Measurements from ENCODE around the gene MAPK4. TPM values are rescaled to one million over a fixed set of nuclear protein-coding genes. Genes with fewer than 3 reads are reported as not detected.
A peak's percentile ranks its signal among the peaks of the same experiment; 100 is the strongest.
"Not testable (repeated sequence)": the region's sequence is repeated elsewhere in the genome, so short reads cannot be mapped to it uniquely, and the experiment has no call there.

Gene MAPK4
- total RNA-seq, 1 experiment from 2014 or later, result not detected

DNA sequence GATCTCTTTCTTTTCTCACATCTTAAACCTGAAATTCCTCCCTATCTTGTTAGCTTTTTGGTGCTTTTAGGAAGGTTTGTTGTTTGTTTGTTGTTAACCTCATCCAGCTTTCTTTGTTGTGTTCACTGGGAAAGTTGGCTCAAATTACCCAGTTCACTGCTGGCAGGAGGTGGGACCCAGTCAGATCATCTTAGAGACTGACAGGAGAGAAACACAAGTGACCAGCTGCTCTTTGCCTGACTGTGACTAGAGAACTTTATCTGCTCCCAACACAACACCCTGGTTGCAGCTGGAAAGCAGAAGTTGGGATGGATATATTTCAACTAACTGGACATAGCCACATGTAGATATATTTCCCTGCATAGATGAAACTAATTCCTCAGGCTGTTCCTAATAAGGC is 10.0 kb downstream of the MAPK4 start:
- DNase-seq (ENCODE audit: low read depth), result no peak
- in situ Hi-C loops (cut with HindIII; ENCODE audit: low pct_unique_long_range_greater_than_20kb, low sequenced_read_pairs), result no loop called here

DNA sequence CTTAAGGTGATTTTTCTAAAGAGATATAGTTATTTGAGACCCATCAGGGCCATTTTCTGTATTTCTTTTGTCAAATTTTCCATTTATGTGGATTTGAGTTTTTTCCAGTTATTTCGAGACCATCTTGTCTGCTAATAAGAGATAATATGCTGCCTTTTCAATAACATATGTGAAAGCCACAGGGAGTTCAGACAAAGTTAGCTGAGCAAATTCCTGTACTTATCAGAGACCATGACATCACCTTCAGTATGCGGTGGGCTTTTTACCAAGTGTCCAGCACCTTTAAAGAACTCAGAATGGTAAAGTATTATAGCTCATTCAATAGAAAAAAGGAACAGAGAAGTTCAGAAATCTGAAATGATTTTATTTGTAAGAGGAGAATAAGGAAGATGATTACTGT is 11.7 kb downstream of the MAPK4 start:
- DNase-seq (ENCODE audit: low read depth), result no peak
- in situ Hi-C loops (cut with HindIII; ENCODE audit: low pct_unique_long_range_greater_than_20kb, low sequenced_read_pairs), result no loop called here

DNA sequence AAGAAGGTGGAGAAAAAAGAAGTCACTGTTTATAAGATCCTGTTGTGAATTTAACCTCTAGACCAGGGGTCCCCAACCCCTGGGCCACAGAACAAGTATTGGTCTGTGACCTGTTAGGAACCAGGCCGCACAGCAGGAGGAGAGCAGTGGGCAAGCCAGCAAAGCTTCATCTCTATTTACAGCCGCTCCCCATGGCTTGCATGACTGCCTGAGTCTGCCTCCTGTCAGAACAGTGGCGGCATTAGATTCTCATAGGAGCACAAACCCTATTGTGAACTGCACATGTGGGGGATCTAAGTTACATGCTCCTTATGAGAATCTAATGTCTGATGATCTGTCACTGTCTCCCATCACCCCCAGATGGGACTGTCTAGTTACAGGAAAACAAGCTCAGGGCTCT is 13.3 kb downstream of the MAPK4 start:
- DNase-seq (ENCODE audit: low read depth); in situ Hi-C loops (cut with HindIII; ENCODE audit: low pct_unique_long_range_greater_than_20kb, low sequenced_read_pairs): not testable (repeated sequence)

DNA sequence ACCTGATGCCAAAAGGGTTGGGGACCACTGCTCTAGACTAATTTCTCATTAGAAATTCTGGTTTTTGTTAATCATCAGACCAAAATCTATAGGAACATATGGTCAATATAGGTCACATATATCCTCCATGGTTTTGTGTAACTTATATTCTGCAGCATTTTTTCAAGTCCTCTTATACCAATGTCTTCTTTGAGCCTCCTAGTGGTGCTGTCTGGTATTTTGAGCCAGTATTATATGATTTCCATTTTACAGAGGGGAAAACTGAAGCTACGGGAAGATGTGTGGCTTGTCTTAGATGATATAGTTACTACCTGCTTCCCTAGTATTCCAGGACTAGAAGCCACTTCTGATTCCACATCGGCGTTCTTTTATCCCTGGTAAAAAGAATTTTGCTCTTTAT is 13.8 kb downstream of the MAPK4 start:
- in situ Hi-C loops (cut with HindIII; ENCODE audit: low pct_unique_long_range_greater_than_20kb, low sequenced_read_pairs), result no loop called here

DNA sequence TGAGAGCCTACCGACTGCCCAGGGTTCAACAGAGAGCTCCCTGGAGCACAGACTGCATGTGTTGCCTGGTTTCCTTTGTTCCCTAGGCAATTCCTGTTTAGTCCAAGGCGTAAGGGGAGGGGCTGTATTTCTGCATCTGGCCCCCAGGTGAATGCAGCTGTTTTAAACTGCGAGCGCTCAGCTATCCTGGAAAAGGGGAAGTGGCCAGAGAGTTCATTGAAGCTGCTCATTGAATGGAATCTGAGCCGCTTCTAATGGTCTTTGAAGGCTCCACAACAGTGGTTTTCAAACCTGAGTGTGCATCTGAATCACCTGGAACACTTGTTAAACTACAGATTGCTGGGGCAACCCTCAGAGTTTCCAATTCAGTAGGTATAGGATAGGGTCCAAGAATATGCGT is 18.1 kb downstream of the MAPK4 start:
- no peak for DNase-seq (ENCODE audit: low read depth)
- in situ Hi-C loops (cut with HindIII; ENCODE audit: low pct_unique_long_range_greater_than_20kb, low sequenced_read_pairs), result no loop called here

More for the DNA sequence above, 13.8 kb downstream of the MAPK4 start:
- DNase-seq (ENCODE audit: low read depth), result no peak

DNA sequence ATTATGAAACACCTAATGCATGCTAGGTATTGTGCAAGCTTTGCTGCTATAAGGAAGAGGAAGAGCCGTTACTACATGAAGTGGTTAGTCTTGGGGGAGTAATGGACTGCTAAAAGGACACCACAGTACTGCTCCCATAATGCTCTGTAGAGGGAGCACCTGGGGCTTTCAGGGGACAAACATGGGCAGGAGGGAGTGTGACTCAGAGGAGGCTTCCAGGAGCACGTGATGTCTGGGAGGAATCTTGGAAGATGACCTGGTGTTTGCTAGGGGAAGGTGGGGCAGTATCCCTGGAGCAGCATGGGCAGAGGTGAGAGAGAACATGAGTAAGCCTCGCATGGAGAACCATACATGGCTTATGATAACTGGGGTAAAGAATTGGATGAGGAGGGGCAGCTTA is 18.8 kb downstream of the MAPK4 start:
- in situ Hi-C loops (cut with HindIII; ENCODE audit: low pct_unique_long_range_greater_than_20kb, low sequenced_read_pairs), result no loop called here
- DNase-seq (ENCODE audit: low read depth), result peak; percentile 18

DNA sequence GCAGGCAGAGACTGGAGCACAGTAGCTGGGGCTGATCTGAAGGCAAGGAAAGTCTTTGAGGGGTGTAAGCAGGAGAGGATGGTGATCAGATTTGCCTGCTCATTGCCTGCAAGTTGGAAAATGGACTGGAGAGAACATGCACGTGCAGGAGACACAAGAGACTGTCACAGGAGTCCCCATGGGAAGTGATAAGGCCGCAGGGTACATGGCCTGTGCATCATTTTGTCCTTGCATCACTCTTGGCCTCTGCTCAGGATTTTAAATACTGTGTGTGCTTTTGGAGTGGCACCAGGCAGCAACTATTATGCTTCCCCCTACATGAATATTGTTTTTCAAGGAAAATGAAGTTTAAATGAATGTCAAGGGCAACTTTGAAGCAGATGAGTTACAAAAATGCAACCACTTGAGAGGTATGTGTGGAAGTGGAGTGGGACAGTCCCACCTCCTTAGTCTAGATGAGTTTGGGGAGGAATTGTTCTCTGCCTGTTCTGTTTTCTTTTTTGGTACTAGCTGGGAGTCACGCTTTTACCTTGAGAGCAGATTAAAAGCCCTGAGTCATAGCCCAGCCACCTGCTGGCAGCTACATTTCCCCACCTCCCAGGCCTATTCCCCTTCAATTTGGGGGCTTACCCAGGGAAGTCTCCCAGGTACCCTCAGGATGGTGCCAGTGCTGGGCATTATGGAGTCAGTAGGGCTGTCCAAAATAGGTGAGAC is 19.3 kb downstream of the MAPK4 start:
- in situ Hi-C loops (cut with HindIII; ENCODE audit: low pct_unique_long_range_greater_than_20kb, low sequenced_read_pairs), result no loop called here
- no peak for DNase-seq (ENCODE audit: low read depth)

DNA sequence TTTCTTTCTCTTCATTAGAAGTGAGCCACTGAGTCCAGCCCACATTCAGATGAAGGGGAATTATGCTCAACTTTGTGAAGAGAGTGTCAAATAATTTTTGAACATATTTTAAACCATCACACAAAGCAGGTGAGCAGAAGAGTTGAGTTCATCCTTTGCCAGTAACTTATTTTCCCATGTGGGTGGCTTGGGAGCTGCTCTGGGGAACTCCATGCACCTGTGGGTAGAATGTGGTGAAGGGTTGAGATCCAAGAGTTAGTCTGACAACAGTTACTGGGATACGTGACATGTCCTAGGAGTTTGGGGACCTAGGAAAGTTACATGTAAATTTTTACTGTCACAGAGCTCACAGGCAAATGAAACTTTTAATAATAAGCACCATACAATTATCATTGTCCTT is 21.6 kb downstream of the MAPK4 start:
- DNase-seq (ENCODE audit: low read depth), result no peak
- in situ Hi-C loops (cut with HindIII; ENCODE audit: low pct_unique_long_range_greater_than_20kb, low sequenced_read_pairs), result no loop called here

DNA sequence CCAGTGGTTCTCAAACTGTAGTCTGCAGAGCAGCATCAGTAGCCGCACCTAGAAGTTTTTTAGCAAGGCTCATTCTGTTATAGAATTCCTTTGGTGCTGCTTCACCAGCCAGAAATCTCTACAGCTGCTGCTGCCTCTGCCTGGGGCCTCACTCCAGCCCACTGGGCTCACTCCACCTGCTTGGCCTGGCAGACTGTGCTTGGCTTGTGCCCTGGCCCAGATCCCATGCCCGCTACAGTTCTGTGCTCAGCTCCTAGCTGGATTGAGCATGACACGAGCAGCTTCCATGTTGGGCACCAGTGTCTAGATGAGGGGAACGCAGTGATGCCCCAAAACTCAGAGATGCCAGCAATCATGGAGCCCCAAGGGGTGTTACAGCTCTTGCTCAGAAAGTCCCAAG is 22.6 kb downstream of the MAPK4 start:
- DNase-seq (ENCODE audit: low read depth), result no peak
- in situ Hi-C loops (cut with HindIII; ENCODE audit: low pct_unique_long_range_greater_than_20kb, low sequenced_read_pairs), result no loop called here

DNA sequence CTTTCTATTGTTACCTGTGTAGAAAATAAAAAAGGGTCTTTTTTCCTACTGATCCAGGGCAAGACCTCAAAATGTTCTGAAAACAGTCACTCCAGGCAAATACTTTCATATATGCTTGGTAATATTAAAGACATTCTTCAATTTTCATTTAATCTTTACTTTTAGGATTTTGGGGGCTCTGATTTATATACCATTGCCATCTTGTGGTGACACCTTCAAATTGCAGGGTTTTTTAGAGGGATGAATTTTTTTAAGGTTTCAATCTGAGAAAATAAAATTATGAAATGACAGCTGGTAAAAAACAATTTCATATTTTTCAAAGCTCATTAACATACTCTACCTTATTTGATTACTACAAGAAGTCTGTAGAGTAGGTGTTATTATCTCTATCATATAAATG is 26.8 kb downstream of the MAPK4 start:
- in situ Hi-C loops (cut with HindIII; ENCODE audit: low pct_unique_long_range_greater_than_20kb, low sequenced_read_pairs), result no loop called here

DNA sequence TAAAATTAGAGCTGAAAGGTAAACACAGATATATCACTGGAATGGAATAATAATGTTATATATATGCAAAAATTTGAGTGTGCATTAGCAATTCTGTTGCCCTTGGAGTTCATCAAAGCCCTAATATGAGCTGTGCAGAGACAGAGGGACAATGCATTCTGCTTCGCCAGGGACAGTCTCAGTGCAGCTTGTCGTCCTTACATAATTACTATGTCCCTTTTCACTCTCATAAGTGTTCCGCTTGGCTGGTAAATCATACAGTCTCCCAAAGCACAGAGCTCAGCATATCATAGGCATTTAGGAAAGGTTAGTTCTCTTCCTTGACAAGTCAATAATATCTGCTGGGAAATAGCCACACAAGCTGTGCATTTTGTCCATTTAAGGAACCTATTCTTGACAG is 30.7 kb downstream of the MAPK4 start:
- DNase-seq (ENCODE audit: low read depth), result no peak
- in situ Hi-C loops (cut with HindIII; ENCODE audit: low pct_unique_long_range_greater_than_20kb, low sequenced_read_pairs), result no loop called here

More for the DNA sequence above, 26.8 kb downstream of the MAPK4 start:
- DNase-seq (ENCODE audit: low read depth), result no peak

DNA sequence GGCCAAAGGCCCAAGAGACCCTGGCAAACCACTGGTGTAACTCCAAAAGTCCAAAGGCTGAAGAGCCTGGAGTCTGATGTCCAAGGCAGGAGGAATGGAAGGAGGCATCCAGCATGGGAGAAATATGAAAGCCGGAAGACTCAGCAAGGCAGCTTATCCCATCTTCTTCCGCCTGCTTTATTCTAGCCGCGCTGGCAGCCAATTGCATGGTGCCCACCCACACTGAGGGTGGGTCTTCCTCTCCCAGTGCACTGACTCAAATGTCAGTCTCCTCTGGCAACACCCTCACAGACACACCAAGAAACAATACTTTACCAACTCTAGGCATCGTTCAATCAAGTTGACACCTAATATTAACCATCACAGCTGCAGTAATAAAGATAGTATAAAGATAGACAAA is 34.1 kb downstream of the MAPK4 start:
- in situ Hi-C loops (cut with HindIII; ENCODE audit: low pct_unique_long_range_greater_than_20kb, low sequenced_read_pairs), result no loop called here
- no peak for DNase-seq (ENCODE audit: low read depth)

DNA sequence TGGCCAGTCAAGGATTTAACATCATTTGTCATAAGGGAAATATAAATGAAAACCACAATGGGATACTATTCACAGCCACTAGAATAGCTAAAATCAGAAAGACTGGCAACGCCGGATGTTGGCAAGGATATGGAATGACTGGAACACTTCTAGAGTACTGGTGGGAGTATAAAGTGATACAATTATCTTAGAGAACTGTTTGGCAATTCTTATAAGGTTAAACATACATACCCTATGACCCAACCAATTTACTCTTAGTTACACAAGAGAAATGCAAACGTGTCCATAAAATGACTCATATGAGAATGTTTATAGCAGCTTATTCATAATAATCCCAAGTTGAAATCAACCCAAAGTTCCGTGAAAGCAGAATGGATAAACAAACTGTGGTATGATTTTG is 35.1 kb downstream of the MAPK4 start:
- no peak for DNase-seq (ENCODE audit: low read depth)
- in situ Hi-C loops (cut with HindIII; ENCODE audit: low pct_unique_long_range_greater_than_20kb, low sequenced_read_pairs), result no loop called here

DNA sequence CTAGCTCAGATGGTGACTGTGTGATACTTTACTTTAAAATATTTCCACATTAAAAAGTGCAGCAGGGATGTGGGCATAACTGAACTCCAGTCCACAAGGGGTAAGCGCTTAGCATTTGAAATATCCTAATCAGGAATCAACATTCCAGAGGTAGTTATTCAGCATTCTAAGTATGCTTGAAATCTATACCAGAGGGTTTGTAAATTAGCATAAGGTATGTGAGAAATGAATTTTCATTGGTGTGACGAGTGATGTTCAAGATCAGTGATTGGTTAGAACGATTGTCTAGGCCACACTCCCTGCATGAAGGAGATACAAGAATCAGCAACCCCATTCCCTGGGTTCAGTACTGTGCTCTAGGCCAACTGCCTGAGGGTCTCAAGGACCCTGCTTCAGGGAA is 42.6 kb downstream of the MAPK4 start:
- DNase-seq (ENCODE audit: low read depth), result no peak
- in situ Hi-C loops (cut with HindIII; ENCODE audit: low pct_unique_long_range_greater_than_20kb, low sequenced_read_pairs), result no loop called here

DNA sequence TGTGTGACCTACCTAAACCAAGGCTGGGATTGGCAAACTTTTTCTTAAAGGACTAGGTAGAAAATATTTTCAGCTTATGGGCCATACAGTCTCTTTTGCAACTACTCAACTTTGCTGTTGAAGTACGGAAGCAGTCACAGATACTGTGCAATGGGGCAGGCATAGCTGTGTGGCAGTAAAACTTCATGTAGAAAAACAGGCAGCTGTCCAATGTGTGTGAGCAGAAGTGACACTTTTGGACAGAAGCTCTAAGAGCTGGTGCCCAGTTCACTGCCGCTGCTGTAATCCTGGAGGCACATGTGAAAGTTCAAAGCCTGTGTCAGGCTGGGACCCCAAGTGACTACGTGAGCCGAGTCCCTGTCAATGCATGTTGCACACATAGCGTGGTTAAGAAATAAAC is 46.7 kb downstream of the MAPK4 start:
- in situ Hi-C loops (cut with HindIII; ENCODE audit: low pct_unique_long_range_greater_than_20kb, low sequenced_read_pairs), result no loop called here

DNA sequence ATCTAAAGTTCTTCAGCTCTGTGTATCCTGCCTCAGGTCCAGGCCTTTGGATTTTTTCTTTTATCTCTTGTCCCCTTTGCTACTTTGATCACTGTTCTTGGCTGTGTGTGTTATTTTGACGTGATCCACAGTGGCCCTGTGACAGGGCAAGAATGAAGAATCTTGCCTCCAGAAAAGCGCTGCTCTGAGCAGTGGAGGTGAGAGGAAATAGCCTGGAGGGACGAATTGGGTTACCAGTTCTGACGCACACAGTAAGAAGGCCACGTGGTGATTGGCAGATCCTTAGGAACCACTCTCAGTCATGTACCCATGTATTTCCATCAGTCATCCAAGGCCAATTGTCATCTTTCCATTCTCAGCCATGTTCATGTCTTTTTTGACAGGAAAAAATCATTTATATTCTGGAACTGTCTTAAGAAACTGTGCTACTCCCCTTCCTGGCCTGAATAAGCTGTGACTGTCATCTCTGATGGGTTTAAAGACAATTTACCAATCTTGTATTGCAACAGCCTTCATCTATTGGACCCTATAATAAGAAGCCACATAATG is 47.6 kb downstream of the MAPK4 start:
- in situ Hi-C loops (cut with HindIII; ENCODE audit: low pct_unique_long_range_greater_than_20kb, low sequenced_read_pairs), result no loop called here
- no peak for DNase-seq (ENCODE audit: low read depth)

More for the DNA sequence above, 46.7 kb downstream of the MAPK4 start:
- DNase-seq (ENCODE audit: low read depth), result no peak

DNA sequence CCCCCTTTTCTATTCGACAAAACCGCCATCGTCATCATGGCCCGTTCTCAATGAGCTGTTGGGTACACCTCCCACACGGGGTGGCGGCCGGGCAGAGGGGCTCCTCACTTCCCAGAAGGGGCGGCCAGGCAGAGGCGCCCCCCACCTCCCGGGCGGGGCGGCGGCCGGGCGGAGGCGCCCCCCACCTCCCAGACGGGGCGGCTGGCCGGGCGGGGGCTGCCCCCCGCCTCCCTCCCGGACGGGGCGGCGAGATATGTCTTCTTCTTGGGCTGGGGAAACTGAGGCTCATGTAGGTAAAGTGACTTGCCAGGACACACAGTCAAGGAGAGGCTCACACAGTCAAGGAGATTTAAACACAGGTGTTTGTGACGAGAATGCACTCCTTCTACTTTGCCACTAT is 49.3 kb downstream of the MAPK4 start:
- in situ Hi-C loops (cut with HindIII; ENCODE audit: low pct_unique_long_range_greater_than_20kb, low sequenced_read_pairs); DNase-seq (ENCODE audit: low read depth): not testable (repeated sequence)

DNA sequence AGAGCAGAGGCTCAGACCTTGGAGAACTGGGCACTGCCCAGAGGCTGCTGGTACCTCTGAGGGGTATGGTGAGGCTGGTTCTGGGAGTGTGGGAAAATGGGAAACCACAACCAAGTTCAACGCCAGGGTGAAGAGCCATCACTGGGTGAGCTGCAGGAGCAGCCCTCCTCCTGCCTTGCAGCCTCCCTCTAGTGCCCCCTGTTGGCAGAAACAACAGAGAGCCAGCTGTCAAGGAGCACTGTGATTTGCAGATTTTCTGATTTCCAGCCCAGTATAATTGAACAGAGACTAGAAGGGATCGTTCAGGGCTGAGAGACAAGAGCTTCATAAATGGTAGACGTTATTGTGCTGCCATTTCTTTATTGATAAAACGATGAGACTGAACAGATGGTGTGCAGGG is 50.5 kb downstream of the MAPK4 start:
- DNase-seq (ENCODE audit: low read depth), result no peak
- in situ Hi-C loops (cut with HindIII; ENCODE audit: low pct_unique_long_range_greater_than_20kb, low sequenced_read_pairs), result no loop called here

DNA sequence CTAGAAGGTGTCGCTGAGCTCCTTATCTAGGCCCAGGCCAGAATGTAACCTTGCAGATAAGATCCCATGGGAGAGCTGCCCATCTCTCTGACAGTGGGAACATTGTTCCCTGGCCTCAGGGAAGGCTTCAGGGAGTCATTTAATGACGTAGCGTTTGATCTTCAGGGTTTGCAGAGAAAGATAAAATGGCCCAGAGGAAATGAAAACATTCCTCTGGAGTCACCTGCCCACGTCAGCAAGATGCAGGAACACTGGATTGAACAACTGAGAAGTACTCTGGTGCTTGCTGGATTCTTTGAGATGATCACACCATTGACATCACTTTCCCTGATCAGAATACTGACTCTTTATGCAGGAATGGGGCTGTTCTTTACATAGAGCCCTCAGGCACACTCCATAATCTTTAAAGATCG is 51.6 kb downstream of the MAPK4 start:
- no peak for DNase-seq (ENCODE audit: low read depth)
- in situ Hi-C loops (cut with HindIII; ENCODE audit: low pct_unique_long_range_greater_than_20kb, low sequenced_read_pairs), result no loop called here

DNA sequence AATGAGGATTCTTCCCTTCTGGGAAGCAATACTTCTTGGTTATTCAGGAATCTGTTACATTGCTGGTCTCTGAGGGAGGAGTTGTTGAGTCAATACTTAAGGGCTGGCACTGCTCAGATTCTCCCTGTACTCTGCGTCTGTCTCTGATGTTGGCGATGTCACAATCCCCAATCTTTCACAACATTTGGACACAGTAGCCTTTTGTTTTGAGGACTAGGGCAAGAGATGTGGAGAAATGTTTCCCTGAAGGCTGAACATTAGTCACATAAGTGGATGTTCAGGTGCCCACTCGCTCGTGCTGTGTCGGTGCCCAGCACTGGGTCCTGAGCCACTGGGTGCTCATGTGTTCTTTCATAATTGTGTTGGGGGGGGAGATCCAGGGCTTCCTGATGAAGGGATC is 55.0 kb downstream of the MAPK4 start:
- no peak for DNase-seq (ENCODE audit: low read depth)
- in situ Hi-C loops (cut with HindIII; ENCODE audit: low pct_unique_long_range_greater_than_20kb, low sequenced_read_pairs), result no loop called here

Data from Caki2 (cell line).